ENCODE results near the gene SRRM5.
"Not testable (repeated sequence)": the region's sequence is repeated elsewhere in the genome, so short reads cannot be mapped to it uniquely, and the experiment has no call there.

Gene SRRM5

DNA sequence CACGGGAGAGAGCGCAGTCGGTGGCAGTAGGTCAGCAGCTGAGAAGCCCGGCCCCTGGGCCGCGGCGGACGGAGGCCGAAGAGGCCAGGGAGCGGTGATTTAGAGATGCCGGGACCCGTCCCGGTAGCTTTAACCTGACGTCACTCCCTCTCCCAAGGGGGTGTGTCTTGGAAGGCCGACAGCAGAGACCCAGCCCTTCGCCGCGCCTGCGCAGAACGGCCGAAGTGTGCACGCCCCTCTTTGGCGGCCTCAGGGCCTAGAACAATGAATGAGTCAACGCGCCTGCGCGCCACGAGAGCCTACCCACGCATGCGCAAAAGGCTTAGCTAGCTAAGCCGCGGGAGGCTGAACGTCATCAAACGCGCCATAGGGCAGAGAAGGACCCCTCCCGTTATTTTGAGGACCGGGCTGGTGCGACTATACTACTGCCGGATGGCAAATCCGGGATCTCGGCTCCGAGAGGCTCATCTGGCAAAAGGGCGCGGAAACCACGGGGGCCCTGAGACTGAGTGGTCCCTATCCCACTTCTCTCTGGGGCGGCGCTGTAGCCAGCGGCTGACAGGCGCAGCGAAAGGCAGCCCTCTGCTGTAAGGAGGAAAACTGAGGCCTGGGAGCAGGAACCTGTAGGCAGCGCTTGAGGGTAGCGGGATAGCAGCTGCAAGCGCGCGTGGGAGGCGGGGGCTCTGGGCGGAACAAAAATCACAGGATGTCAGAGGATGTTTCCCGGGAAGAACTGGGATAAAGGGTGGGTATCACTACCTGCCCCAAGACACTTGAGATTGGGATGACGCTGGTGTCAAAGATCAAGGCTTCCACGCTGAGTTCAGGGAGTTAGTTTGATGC is 15.7 kb upstream of the SRRM5 start, which contains the start of the genes IRGQ and ZNF576:
IRGQ (minus strand) TSS at position 136 of the 843 bp plus-strand sequence. CDS start 796 bp downstream, outside the sequence.
ZNF576 (plus strand) TSS at position 597 of the 843 bp plus-strand sequence. CDS start 514 bp downstream, outside the sequence.
- peak; percentile 71 for TF ChIP-seq POLR2A (IDR thresholded peaks at IDR 0.05; ENCODE audit: low read depth, low read length)
- FAIRE-seq = peak; percentile 86
- DNase-seq (ENCODE audit: insufficient read length, low spot score) = peak; percentile 99

DNA sequence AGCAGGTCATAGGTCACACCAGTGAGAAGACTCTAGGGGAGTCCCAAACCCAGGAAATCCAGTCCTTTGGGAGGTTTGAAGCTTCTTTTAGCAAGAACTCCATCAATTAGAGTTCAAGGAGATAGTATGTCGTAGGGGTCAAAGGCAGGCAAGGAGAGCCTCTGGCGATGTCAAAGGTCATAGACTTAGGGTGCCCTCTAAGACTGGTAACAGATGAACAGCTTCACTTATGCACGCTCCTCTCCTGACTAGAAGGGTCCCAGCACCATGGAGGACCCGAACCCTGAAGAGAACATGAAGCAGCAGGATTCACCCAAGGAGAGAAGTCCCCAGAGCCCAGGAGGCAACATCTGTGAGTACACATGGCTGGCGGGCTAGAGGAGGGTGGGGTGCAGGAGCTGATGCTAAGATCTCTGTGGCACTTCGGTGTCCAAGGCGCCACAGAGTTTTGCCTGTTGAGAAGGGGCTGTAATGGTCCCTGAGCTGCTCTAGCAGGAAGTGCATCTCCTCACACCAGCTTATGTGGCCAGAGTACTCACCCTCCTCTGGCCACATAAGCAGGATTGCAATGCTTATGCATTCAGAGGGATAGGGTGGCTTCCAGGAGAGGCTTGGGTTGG is 14.9 kb upstream of the SRRM5 start:
- no peak for TF ChIP-seq POLR2A (IDR thresholded peaks at IDR 0.05; ENCODE audit: low read depth, low read length)
- FAIRE-seq (no peak), DNase-seq (ENCODE audit: insufficient read length, low spot score) (no peak)

DNA sequence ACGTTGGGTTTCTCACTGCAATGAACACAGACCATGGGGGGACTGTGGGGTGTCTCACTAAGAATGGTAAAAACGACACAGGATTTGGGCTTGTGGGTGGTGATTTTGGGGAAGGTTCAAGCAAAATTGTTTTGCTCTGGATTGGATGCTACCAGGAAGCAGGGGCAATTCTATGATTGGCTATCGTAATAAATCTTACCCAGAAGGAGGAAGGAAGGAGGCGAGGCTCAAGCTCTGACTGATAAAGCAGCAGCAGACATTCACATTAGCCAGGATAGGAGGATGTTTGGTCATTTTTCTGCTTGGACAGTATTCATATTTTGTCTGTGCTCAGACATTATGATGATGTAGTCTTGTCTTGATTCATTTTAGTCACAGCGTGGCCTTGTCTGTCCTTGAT is 14.0 kb upstream of the SRRM5 start:
- DNase-seq (ENCODE audit: insufficient read length, low spot score) = no peak
- TF ChIP-seq POLR2A (IDR thresholded peaks at IDR 0.05; ENCODE audit: low read depth, low read length) = no peak
- no peak for FAIRE-seq

DNA sequence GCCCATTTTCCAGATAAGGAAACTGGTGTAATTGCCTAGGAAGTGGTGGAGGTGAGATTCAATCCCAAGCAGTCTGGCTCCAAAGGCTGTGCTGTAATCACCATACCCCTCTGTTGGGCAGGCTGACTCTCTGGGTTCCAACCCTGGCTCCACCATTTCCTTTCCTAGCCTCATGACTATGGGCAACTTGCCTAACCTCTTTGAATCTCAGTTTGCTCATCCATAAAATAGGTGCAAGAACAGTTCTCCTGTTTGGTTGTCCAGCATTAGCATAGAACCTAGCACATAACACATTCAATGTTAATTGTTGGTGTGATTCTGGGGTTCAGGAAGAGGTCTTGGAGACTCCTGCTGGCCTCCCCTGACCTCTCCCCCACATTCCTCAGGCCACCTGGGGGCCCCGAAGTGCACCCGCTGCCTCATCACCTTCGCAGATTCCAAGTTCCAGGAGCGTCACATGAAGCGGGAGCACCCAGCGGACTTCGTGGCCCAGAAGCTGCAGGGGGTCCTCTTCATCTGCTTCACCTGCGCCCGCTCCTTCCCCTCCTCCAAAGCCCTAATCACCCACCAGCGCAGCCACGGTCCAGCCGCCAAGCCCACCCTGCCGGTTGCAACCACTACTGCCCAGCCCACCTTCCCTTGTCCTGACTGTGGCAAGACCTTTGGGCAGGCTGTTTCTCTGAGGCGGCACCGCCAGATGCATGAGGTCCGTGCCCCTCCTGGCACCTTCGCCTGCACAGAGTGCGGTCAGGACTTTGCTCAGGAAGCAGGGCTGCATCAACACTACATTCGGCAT is 13.2 kb upstream of the SRRM5 start:
- FAIRE-seq (no peak), DNase-seq (ENCODE audit: insufficient read length, low spot score) (no peak)
- TF ChIP-seq POLR2A (IDR thresholded peaks at IDR 0.05; ENCODE audit: low read depth, low read length) = no peak

DNA sequence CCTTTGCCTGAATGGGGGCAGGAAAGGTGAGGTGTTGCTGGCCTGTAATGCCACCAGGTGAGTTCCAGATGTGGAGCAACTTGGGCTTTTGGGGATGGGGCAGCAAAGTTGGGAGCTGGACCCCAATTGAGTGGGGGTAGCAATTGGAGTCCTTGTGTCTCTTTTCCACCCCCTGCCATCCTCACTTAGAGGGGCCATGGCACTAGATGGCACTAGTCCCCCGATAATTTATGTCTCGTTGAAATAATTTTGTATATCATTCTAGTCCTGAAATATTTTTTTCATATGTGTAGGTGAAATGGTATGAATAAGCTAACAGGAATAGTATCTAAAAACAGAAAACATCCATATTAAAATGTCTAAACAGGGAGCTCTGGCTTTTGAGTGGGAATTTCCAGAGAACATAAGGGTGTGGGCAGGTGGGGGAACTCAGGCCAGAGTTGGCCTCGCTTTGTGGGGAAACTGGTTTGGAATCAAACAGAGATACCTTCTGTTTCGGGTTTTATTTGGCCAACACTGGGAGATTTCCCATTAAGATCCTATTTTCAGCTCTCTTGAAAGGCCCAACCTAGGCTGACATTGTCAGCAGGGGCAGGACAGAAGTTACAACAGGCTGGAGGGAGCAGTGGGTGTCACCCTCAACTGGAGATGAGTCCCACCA is 12.1 kb upstream of the SRRM5 start:
- no peak for DNase-seq (ENCODE audit: insufficient read length, low spot score)
- no peak for TF ChIP-seq POLR2A (IDR thresholded peaks at IDR 0.05; ENCODE audit: low read depth, low read length)
- FAIRE-seq = no peak

DNA sequence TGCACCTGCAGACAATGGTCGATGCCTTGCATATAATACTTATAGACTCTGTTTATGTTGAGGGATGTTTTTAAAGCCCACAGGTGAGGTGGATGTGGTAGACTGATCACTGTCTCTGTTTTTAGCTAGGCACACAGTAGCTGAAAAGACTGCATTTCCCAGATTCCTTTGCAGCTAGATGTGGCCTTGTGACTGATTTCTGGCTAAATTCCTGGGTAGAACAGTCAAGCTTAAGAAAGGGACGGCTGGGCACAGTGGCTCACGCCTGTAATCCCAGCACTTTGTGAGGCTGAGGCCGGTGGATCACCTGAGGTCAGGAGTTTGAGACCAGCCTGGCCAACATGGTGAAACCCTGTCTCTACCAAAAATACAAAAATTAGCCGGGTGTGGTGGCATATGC is 11.6 kb upstream of the SRRM5 start:
- not testable (repeated sequence) for DNase-seq (ENCODE audit: insufficient read length, low spot score); FAIRE-seq

DNA sequence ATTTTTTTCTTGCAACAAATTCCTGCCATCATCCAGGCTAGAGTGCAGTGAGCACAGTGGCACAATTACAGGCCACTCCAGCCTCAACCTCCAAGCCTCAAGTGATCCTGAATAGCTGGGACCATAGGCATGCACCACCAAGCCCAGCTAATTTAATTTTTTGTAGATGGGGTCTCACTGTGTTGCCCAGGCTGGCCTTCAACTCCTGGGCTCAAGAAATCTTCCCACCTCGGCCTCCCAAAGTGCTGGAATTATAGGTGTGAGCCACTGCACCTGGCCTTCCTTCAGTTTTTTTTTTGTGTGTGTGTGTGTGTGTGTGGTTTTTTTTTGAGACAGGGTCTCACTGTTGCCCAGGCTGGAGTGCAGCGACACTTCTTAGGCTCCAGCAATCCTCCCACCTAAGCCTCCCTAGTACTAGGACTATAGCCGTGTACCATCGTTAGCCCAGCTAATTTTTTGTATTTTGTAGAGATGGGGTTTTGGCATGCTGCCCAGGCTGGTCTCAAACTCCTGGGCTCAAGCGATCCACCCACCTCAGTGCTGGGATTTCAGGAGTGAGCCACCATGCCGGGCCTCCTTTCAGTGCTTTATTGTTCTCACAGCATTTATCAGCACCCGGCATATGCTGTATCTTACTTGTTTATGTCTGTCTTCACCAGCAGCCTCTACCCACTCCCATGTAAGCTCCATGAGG is 5.9 kb upstream of the SRRM5 start:
- DNase-seq (ENCODE audit: insufficient read length, low spot score) (no peak), FAIRE-seq (no peak)
- TF ChIP-seq POLR2A (IDR thresholded peaks at IDR 0.05; ENCODE audit: low read depth, low read length) = no peak

DNA sequence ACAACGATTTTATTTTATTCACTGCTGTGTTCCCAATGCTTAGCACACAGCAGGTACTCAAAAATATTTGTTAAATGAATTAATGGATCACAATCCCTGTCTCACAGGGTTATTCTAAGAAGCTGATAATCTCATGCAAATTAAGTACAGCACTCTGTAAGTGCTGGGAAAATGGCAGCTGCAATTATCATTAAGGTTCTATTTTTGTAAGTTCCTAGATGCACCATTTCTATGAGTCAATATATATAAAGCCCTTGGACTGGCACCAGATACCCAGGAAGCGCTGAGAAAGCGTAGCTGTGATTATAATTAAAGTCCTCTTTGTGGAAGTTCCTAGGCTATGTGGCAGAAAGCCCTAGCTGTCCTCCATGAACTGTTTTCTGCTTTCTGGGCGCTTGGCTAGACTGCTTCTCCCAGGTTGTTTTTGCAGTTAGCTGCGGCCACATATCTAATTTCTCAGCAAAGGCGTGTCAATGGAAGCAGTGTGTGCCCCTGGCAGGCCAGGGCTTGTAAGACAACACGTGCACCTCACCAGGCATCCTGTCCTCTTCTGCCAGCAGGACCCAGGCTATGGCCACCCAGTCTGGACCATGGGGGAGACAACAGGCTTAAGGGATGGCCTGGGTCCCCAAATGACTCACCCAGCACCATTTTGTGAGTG is 5.2 kb upstream of the SRRM5 start:
- TF ChIP-seq POLR2A (IDR thresholded peaks at IDR 0.05; ENCODE audit: low read depth, low read length) = no peak
- FAIRE-seq = no peak
- DNase-seq (ENCODE audit: insufficient read length, low spot score) = no peak

DNA sequence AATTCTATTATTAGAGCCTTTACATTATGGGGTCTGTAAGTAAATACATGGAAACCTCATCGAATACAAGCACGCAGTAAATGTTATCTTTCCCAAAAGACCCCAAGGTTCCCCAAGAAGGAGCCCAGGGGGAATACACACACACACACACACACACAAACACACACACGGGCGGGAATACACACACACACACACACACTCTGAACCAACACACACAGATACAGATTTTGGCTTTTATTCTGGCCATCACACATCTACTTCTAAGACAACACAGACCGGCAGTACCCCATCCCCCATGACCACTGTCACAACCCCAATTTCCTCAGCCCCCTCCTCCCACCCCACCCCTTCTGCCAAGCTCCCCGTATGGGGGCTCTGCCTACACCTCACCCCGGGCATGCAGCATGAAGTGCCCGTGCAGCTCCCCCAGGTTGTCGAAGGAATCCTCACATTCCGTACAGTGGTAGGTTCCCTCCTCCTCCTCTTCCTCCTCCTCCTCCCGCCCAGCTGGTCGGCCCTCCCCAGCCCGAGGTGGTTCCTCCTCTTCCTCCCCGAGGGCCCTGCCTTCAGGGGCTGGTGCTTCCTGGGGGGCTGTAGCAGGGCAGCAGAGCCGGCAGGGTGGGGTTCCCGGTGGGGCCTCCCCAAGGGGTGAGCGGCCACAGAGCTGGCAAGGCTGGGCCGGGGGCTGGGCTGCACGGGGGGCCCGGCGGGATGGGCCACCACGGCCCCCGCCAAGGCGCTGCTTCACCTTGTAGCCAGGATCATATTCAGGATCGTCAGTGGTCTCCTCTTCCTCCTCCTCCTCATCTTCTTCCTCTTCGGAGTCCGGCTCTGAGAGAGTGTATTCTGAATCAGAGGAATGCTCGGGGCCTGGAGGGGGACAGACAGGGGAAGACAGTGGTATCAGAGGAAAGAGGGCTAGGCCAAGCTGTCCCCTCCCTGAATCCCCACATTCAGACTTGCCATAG is 4.4 kb upstream of the SRRM5 start:
- DNase-seq (ENCODE audit: insufficient read length, low spot score) (no peak), FAIRE-seq (no peak)
- no peak for TF ChIP-seq POLR2A (IDR thresholded peaks at IDR 0.05; ENCODE audit: low read depth, low read length)

DNA sequence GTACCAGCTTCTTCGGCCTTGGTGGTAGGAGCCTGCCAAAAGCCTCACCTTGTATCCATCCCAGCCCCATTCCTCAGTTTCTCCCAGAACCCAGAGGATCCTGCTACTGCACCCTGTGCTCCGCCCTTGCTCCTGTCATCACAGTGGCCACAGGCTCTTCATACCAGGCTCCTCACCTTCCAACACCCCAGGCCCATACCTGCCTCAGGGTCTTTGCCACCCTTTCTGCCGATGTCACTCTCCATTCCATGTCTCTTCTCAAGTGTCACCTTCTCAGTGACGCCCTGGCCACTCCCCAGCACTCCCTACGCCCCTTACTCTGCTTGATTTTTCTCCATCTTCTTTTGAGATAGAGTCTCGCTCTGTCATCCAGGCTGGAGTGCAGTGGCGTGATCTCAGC is 2.0 kb upstream of the SRRM5 start:
- no peak for DNase-seq (ENCODE audit: insufficient read length, low spot score)
- TF ChIP-seq POLR2A (IDR thresholded peaks at IDR 0.05; ENCODE audit: low read depth, low read length) = no peak
- no peak for FAIRE-seq

DNA sequence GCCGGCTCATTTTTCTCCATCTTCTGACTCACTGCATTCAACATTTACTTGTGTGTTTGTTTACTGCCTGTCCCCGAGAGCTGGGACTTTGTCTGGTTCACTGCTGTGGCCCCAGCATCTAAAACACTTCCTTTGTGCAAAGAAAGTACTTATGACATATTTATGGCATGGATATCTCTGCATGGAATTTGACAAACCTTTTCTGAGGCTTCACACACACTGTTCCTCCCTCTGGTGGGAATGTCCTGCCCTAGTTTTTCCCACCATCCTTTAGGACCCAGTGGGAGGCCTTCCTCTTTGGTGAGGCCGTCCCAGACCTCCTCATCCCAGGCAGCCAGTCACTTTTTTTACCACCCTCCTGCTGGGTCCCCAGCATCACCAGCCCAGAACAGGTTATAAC is 1.4 kb upstream of the SRRM5 start:
- peak; percentile 20 for FAIRE-seq
- TF ChIP-seq POLR2A (IDR thresholded peaks at IDR 0.05; ENCODE audit: low read depth, low read length) = no peak
- peak; percentile 91 for DNase-seq (ENCODE audit: insufficient read length, low spot score)

DNA sequence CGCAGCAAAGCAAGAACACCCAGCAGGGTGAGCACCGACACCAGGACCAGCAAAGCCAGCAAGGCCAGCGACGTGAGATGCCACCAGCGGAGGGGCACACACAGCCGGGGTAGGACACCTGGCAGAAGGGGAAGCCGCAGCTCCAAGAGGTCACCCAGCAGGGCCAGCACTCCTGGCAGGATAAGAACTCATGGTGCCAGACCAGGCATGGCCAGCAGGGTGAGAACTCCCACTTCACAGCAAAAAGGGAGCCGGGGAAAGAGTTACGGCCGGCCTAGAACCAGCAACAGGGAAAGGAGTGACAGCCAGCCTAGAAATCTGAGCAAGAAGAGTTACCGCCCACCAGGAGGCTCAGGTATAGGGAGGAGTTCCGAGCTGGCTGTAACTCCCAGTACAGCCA is 486 bp downstream of the SRRM5 start:
- FAIRE-seq (no peak), DNase-seq (ENCODE audit: insufficient read length, low spot score) (no peak)
- TF ChIP-seq POLR2A (IDR thresholded peaks at IDR 0.05; ENCODE audit: low read depth, low read length) = no peak

Measured in H54 (cell line).